Measurements from ENCODE around the gene RB1.

DNA sequence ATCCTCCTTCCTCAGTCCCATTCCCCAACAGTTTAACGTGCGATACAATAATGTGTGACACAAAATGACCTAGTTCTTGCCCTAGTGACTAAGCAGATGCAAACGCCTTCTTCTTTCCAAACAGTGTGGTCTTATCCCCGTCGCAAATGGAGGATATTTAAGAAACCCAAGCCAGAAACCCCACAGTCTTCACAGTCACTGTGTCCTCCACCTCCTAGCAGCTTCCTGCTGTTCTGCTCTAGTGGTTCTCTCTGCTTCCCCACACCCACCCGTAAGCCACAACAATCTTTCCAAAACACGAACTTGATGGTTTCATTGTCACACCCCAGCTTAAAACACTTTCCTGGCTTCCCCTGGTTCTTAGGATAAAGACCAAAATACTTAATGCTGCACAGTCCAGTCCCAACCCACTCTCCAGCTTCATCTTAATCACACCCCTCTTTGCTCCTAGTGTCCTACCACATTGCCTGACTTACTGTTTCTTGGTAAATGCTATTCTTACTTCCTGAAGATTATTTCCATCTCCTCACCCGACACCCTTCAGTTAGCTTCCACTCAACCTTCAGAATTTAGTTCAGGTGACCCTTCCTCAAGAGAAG lies 38.2 kb upstream of the RB1 start:
- TF ChIP-seq FOXP2 (optimal IDR thresholded peaks at IDR 0.05; ENCODE audit: borderline replicate concordance, extremely low read depth, extremely low read length, insufficient read depth) (no peak), POLR2AphosphoS5 (IDR thresholded peaks at IDR 0.05; ENCODE audit: low read depth, low read length) (no peak), TAF1 (IDR thresholded peaks at IDR 0.05; ENCODE audit: borderline replicate concordance, insufficient read depth, low read length) (no peak)

Data from PFSK-1 (cell line).